ENCODE results near the gene RUBCN.
"Not testable (repeated sequence)": the region's sequence is repeated elsewhere in the genome, so short reads cannot be mapped to it uniquely, and the experiment has no call there.

The RUBCN gene

DNA sequence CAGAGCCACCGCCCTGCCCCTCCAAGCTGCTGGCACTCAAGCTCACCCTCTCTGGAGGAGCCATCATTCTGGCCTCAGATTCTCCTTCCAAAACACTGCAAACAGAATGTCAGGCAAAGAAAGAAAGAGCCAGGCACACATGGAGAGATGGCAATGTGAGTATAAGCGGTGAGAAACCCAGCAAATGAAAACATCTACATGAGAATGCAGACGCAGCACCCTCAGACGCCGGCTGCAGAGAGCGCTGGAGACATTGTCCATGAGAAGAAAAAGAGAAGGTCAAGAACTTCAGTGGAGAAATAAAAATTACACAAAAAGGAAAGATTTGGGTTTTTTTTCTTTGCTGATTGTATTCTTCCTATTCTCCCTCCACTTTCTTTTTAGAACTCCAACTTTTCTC is 74.4 kb downstream of the RUBCN start:
- not testable (repeated sequence) for H3K9ac ChIP-seq (ENCODE audit: low read length); H3K27me3 ChIP-seq (ENCODE audit: control insufficient read depth, insufficient read depth, low read length); H3K36me3 ChIP-seq (ENCODE audit: control insufficient read depth, insufficient read depth, low read length); H3K4me3 ChIP-seq (ENCODE audit: low read length); H3K9me3 ChIP-seq (ENCODE audit: control insufficient read depth, low read length); H3K4me1 ChIP-seq (ENCODE audit: control insufficient read depth, insufficient read depth, low read length)

DNA sequence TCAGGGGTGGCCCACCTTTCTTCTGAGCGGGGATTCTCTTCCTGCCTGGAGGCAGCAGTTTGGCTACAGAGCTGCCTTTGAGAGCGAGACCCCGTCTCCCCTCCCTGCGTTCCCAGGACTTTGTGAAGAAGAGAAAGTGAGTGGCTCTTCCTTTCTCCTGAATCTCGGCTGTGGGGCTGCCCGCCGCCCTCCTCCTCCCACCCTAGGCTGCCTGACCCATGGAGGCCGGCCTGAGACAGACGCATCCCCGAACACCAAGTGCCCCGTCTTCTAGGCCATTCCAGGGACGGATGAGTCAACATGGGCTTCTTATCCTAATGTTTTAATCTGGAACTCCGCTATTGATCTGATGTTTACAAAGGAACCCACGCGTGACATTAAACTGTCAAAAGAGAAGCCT is 74.8 kb downstream of the RUBCN start:
- H3K9me3 ChIP-seq (ENCODE audit: control insufficient read depth, low read length); H3K27me3 ChIP-seq (ENCODE audit: control insufficient read depth, insufficient read depth, low read length); H3K4me1 ChIP-seq (ENCODE audit: control insufficient read depth, insufficient read depth, low read length); H3K9ac ChIP-seq (ENCODE audit: low read length); H3K4me3 ChIP-seq (ENCODE audit: low read length); H3K36me3 ChIP-seq (ENCODE audit: control insufficient read depth, insufficient read depth, low read length): not testable (repeated sequence)

DNA sequence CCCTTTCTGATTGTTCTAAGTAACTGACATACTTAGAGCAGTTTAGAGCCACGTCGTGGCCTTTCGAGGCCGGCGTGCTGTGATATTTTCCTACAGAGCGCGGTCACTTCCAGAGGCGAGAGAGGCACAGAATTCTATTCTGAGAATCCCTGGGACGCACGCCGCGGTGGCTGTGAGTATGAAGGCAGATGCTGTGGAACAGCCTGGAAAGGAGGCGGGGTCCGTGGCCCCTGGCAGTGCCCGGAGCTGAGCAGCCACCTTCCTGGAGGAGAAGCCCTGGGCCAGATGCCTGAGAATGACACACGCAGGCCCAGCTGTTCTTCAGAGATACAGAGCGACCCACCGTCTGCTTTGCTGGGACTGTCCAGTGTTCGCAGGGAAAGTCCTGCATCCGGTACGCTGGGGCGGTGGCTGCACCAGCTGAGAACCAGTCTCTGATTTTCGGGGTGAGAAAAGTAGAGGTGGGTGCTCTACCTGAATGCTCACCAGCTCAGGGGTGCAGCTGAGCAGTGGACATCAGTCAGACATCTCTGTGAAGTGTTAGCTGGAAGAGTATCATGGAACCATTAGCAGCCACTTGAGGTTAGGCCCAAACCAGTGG is 75.4 kb downstream of the RUBCN start:
- not testable (repeated sequence) for H3K9me3 ChIP-seq (ENCODE audit: control insufficient read depth, low read length); H3K36me3 ChIP-seq (ENCODE audit: control insufficient read depth, insufficient read depth, low read length); H3K4me1 ChIP-seq (ENCODE audit: control insufficient read depth, insufficient read depth, low read length); H3K27me3 ChIP-seq (ENCODE audit: control insufficient read depth, insufficient read depth, low read length); H3K4me3 ChIP-seq (ENCODE audit: low read length); H3K9ac ChIP-seq (ENCODE audit: low read length)

DNA sequence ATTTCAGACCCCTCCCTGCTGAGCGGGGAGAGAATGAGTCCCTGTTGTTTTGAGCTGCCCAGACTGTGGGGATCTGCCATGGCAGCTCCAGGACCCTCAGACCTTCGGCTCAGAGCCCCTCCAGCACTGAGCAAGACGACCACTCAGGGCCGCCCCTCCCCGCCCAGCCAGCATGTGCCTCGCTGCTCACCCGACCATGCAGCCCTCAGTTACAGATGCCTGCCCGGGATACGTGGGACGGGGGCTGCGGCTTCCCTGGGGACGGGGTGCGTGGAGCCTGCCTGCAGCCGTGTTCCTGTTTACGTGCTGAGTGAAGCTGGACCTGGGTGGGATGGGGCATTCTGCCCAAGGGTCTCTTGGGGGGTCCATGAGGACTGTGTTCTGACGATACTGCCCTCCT is 77.0 kb downstream of the RUBCN start:
- not testable (repeated sequence) for H3K4me3 ChIP-seq (ENCODE audit: low read length); H3K27me3 ChIP-seq (ENCODE audit: control insufficient read depth, insufficient read depth, low read length); H3K9ac ChIP-seq (ENCODE audit: low read length); H3K9me3 ChIP-seq (ENCODE audit: control insufficient read depth, low read length); H3K36me3 ChIP-seq (ENCODE audit: control insufficient read depth, insufficient read depth, low read length); H3K4me1 ChIP-seq (ENCODE audit: control insufficient read depth, insufficient read depth, low read length)

DNA sequence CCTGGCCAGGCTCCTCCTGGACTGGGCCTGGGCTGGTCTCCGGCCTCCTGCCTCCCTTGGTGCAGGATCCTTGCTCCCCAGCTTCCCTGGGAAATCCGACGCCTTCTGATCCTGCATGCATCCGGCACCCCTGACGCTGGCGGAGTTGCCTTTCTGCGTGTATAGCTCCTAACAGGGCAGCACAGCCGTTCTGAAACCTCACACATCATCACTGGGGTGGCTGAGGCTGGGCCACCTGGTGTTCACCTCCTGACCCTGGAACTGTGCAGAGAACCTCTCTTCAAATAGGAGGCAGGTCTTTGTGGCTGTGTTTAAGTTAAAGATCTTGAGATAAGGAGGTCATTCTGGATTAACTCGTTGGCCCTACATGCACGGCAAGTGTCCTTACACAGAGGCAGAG is 77.6 kb downstream of the RUBCN start:
- not testable (repeated sequence) for H3K9me3 ChIP-seq (ENCODE audit: control insufficient read depth, low read length); H3K9ac ChIP-seq (ENCODE audit: low read length); H3K36me3 ChIP-seq (ENCODE audit: control insufficient read depth, insufficient read depth, low read length); H3K27me3 ChIP-seq (ENCODE audit: control insufficient read depth, insufficient read depth, low read length); H3K4me3 ChIP-seq (ENCODE audit: low read length); H3K4me1 ChIP-seq (ENCODE audit: control insufficient read depth, insufficient read depth, low read length)

DNA sequence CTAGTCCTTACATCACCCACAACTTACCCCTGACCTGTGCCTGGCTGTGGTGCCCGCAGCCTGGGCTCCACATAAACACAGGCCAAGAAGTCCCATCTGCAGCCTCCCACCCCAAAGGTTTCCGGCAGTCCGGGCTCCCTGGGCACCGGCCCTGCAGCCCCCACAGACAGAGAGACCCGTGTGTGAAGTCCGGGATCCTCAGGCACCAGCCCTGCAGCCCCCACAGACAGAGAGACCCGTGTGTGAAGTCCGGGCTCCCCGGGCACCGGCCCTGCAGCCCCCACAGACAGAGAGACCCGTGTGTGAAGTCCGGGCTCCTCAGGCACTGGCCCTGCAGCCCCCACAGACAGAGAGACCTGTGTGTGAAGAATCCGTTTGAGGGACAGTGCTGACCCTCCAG is 78.0 kb downstream of the RUBCN start:
- H3K36me3 ChIP-seq (ENCODE audit: control insufficient read depth, insufficient read depth, low read length); H3K4me3 ChIP-seq (ENCODE audit: low read length): not testable (repeated sequence)

DNA sequence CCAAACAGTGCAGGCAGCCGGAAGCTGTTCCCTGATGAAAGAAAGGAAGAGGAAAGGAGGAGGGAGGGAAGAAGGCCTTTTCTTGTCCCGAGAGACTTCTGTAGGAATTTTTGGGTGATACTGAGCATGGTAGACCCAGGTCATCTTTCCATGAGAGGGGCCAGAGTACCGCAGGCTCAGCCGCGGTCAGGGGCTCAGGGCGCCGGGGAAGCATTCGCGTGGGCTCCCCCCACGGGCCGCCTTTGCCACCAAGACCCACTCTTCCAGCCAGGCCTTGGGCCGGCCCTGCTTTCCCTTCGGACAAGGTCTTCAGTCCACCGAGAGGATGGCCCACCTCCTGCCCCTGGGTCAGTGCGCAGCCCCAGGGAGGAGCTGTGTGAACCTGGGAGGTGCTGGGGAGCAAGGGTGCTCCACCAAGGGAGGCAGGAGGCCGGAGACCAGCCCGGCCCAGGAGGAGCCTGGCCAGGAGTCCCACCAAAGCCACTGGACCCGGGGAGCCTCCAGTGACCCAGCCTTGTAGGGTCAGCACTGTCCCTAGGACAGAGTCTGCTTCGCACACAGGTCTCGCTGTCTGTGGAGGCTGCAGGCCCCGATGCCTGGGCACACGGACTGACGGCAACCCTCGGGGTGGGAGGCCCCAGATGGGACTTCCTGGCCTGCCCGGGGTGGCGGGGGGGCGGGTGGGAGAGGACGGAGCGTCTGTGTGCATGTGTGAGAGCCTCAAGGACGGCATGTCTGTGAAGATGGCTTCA is 79.0 kb downstream of the RUBCN start:
- not testable (repeated sequence) for H3K9me3 ChIP-seq (ENCODE audit: control insufficient read depth, low read length); H3K27me3 ChIP-seq (ENCODE audit: control insufficient read depth, insufficient read depth, low read length); H3K9ac ChIP-seq (ENCODE audit: low read length); H3K36me3 ChIP-seq (ENCODE audit: control insufficient read depth, insufficient read depth, low read length); H3K4me3 ChIP-seq (ENCODE audit: low read length); H3K4me1 ChIP-seq (ENCODE audit: control insufficient read depth, insufficient read depth, low read length)

More for the DNA sequence above, 78.0 kb downstream of the RUBCN start:
- H3K4me1 ChIP-seq (ENCODE audit: control insufficient read depth, insufficient read depth, low read length); H3K9ac ChIP-seq (ENCODE audit: low read length); H3K27me3 ChIP-seq (ENCODE audit: control insufficient read depth, insufficient read depth, low read length); H3K9me3 ChIP-seq (ENCODE audit: control insufficient read depth, low read length): not testable (repeated sequence)

DNA sequence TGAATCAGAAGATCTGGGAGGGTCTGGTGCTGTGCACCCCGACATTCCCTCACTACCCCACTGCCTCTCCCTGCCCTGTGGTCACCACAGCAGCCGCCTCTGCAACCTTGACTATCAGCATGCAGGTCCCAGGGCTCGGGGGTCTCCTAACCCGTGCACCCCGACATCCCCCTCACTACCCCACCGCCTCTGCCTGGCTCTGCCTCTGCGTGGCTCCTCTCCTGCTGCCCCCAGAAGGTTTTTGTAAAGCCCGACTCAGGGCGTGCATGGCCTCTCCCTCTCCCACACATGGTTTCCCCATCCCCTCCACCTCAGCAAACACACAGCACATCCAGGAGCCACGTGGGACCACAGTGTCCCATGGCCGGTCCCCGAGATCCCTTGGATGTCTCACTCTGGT is 79.7 kb downstream of the RUBCN start:
- not testable (repeated sequence) for H3K36me3 ChIP-seq (ENCODE audit: control insufficient read depth, insufficient read depth, low read length); H3K9me3 ChIP-seq (ENCODE audit: control insufficient read depth, low read length); H3K4me3 ChIP-seq (ENCODE audit: low read length); H3K4me1 ChIP-seq (ENCODE audit: control insufficient read depth, insufficient read depth, low read length); H3K27me3 ChIP-seq (ENCODE audit: control insufficient read depth, insufficient read depth, low read length); H3K9ac ChIP-seq (ENCODE audit: low read length)

DNA sequence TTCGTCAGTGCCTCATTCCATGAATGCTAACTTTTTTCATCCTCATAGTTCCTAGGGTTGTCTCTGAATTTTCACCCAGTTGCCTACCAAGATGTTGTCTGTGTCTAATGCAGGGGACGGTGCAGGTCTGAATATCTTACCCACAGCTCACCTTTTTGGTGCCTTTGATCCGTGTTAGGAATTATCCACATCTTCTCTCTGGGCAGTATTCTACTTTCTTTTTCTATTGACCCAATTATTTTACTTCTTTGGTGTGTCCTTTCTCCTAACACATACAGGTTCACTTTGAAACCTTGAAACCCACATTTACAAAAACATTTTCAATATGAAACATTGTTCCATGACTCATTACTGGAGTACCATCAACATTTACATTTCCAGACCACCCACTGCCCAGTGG is 80.6 kb downstream of the RUBCN start:
- not testable (repeated sequence) for H3K9ac ChIP-seq (ENCODE audit: low read length); H3K4me3 ChIP-seq (ENCODE audit: low read length); H3K9me3 ChIP-seq (ENCODE audit: control insufficient read depth, low read length); H3K4me1 ChIP-seq (ENCODE audit: control insufficient read depth, insufficient read depth, low read length); H3K27me3 ChIP-seq (ENCODE audit: control insufficient read depth, insufficient read depth, low read length); H3K36me3 ChIP-seq (ENCODE audit: control insufficient read depth, insufficient read depth, low read length)

DNA sequence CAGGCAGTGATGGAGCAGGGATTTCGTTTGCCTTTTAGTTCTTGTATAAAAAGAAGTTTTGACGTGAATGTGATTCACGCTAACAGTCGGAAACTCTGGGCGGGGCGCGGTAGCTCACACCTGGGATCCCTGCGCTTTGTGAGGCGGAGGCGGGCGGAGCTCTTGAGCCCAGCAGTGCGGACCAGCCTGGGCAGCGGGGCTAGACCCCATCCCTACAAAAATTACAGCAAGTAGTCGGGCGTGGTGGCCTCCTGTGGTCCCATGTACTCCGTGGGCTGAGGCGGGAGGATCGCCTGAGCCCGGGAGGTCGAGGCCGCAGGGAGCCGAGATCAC is 81.7 kb downstream of the RUBCN start:
- H3K27me3 ChIP-seq (ENCODE audit: control insufficient read depth, insufficient read depth, low read length); H3K36me3 ChIP-seq (ENCODE audit: control insufficient read depth, insufficient read depth, low read length); H3K9me3 ChIP-seq (ENCODE audit: control insufficient read depth, low read length); H3K4me3 ChIP-seq (ENCODE audit: low read length); H3K4me1 ChIP-seq (ENCODE audit: control insufficient read depth, insufficient read depth, low read length); H3K9ac ChIP-seq (ENCODE audit: low read length): not testable (repeated sequence)

DNA sequence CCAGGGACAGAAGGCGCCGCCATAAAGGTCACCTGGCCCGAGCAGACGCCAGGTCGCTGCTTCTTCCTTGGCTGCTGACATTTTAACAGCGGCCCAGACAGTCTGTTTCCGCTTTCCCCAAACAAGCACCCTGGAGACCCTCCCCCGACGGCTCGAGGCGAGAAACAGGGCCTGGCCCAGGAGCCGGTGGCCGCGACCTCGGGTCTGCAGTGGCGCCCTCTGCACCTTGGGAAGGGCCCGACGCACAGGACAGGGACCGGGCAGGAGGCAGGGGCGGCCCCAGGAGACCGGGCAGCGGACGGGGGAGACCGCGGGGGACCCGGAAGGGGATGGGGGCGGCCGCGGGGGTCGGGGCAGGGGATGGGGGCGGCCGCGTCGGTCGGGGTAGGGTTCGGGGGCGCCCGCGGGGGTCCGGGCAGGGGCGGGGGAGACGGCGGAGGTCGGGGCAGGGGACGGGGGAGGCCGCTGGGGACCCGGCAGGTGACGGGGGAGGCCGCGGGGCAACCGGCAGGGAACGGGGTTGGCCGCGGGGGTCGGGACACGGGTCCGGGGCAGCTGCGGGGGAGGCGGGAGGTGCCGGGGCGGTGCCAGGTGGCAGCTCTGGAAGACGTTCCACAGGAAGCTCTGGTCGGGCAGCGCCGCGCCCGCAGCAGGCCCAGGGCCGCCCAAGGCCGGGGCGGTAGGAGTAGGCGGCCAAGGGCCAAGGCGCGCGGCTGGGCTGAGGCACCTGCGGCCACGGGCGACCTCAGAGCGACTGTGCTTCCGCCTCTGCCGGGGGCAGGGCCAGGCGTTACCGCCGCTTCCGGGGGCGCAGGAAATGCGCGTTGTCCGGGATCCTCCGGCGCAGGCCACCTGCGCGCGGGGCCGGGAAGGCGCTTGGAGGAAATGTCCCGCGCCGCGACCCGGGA is 82.4 kb downstream of the RUBCN start:
- H3K27me3 ChIP-seq (ENCODE audit: control insufficient read depth, insufficient read depth, low read length); H3K4me3 ChIP-seq (ENCODE audit: low read length); H3K4me1 ChIP-seq (ENCODE audit: control insufficient read depth, insufficient read depth, low read length); H3K9ac ChIP-seq (ENCODE audit: low read length); H3K36me3 ChIP-seq (ENCODE audit: control insufficient read depth, insufficient read depth, low read length); H3K9me3 ChIP-seq (ENCODE audit: control insufficient read depth, low read length): not testable (repeated sequence)

DNA sequence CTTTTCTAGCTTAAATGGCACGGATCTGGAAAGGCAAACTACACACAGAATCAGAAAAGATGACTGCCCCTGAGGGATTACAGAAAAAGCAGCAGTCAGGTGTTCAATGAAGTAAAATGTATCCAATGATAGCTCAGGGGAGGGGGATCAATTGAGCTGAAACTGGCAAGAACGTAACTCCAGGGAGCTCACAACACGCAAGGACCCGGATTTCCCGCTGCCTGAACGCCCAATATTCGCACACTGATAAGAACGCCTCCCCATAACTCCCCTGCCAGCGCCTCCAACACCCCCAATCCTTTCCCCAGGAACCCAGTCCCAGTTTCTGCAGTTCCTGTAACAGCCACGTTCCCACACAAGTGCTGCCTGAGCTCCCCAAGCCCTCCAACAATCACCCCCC is 83.8 kb downstream of the RUBCN start:
- H3K27me3 ChIP-seq (ENCODE audit: control insufficient read depth, insufficient read depth, low read length); H3K9me3 ChIP-seq (ENCODE audit: control insufficient read depth, low read length); H3K9ac ChIP-seq (ENCODE audit: low read length); H3K36me3 ChIP-seq (ENCODE audit: control insufficient read depth, insufficient read depth, low read length); H3K4me1 ChIP-seq (ENCODE audit: control insufficient read depth, insufficient read depth, low read length); H3K4me3 ChIP-seq (ENCODE audit: low read length): not testable (repeated sequence)
